GM19324 (cell line): ENCODE results near the gene CEACAM16.

Experiments used
- ATAC-seq: cut with Tn5 transposase; IDR thresholded peaks from one replicate; pipeline ENCODE4 v1.9.1; 2021; ENCODE audit warnings: mild to moderate bottlenecking, moderate library complexity; ENCODE audit not compliant: unreplicated experiment, low FRiP score

CEACAM16 gene

DNA sequence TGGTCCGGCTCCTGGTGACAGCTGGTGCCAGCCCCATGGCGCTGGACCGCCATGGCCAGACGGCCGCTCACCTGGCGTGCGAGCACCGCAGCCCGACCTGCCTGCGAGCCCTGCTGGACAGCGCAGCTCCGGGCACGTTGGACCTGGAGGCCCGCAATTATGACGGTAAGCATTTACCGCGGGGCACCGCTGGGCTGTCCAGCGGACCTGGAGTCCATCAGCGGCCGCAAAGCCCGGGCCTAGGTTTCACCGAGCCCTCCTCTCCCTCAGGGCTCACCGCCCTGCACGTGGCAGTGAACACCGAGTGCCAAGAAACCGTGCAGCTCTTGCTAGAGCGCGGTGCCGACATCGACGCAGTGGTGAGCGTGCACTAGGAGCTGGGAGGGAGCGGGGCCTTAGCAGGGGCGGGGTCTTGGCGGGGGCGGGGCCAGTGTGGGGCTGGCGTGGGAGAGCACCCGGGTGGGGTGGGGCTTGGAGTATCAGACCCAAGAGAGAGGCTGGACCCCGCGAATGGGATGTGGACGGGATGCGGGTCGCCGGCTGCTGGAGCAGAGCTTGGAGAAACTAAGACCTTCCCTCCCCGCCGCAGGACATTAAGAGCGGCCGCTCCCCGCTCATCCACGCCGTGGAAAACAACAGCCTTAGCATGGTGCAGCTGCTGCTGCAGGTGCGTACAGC is 58.2 kb downstream of the CEACAM16 start:
- ATAC-seq = no peak

DNA sequence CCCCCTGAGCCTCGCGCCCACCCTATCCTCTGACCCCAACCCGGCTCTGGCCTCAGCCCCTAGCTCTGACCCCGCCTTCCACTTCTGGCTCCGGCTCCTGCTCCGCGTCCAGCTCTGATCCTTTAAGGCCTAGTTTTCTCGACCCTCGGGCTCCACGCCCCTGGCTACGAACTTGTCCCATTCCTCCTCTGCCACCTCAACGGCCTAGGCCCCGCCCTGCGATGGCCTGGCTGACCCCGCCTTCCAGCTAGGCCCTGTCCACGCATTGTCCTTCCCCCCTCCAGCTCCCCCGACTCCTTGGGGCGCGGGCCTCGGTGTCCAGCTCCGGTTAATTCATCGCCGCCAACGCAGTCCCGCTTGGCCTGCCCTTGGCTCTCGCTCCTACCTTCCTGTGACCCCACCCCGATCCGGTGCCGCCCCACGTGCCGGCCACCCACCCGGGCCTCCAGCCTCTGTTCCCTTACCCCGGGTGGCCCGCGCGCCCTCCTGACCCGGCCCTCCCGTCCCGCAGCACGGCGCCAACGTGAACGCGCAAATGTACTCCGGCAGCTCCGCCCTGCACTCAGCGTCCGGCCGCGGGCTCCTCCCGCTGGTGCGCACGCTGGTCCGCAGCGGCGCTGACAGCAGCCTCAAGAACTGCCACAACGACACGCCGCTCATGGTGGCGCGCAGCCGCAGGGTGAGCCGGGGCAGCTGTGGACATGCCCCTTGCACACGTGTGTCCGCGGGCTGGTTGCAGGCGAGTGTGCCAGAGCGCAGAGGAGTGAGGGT is 59.0 kb downstream of the CEACAM16 start:
- ATAC-seq = no peak

DNA sequence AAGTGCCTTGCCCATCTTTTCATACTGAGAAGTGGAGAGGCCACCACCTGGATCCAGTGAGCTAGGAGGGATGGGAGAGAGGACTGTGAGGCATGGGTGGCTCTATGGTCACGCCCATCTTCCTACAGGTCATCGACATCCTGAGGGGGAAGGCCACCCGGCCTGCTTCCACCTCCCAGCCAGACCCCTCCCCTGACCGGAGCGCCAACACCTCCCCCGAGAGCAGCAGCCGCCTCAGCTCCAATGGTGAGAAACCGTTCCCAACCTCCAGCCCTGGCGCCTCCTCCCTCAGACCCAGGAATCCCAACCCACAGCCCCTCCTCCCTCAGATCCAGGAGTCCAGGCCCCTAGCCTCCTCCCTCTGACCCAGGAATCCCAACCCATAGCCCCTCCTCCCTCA is 59.6 kb downstream of the CEACAM16 start:
- ATAC-seq = no peak

DNA sequence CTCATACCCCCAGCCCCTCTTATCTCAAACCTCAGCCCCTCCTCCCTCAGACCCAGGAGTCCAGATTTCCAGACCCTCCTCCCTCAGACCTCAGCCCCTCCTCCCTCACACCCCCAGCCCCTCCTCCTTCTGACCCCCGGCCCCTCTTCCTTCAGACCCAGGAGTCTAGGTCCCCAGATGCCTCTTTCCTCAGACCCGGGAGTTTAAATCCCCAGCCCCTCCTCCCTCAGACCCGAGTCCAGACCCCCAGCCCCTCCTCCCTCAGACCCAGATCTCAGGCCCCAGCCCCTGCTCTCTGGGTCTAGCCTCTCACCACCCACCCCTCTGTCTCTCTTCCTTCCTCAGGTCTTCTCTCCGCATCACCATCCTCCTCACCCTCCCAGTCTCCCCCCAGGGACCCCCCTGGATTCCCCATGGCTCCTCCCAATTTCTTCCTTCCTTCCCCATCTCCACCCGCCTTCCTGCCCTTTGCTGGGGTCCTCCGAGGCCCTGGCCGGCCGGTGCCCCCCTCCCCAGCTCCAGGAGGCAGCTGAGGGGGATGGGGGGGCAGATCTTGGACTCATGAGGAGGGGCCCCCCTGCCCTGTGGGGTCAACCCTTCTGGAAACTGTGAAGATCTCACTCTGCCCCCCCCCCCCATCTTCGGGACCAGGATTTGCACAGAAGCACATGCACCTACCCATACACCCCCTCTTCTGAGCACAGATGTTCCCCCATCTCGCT is 60.3 kb downstream of the CEACAM16 start:
- ATAC-seq = no peak
